ENCODE measurements around the gene ECI1. TPM values are rescaled to one million over a fixed set of nuclear protein-coding genes. Genes with fewer than 3 reads are reported as not detected.

ECI1 gene
- total RNA-seq, 3 donors from 2014 or later, result 45.4 to 66.2 (median 63.8) TPM

DNA sequence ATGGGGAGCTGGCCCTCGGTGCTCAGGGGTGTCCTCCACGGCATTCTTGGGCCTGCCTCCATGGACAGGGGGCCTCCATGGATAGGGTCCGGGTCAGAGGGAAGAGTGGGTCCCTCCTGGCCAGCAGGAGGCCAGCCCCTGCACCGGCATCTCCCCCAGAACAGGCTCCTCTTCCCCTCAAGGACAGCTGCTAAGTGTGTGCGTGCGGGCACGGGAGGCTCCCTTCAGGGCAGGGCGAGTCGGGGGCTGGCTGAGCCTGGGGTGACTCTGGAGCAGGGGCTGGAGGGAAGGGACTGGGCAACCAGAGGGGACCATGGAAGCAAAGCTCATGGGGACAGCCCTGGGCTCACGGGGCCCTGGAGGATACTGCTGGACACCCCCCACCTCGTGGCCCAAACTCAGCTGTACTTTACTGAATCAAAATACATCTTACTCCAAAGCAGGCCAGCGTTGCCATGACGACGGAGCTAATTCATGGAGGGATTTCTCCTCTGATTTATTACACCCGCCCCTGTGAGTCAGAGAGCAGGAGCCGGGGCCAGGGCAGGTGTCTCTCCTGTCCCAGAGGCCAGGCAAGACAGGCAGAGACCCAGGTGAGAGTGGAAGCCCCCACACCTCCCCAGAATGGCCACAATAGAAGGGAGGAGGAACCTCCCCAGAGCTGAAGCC lies 57.1 kb downstream of the ECI1 start:
- H3K4me1 ChIP-seq, result peaks cover 5 to 14% of the 10 kb centered on the region in 2 donors
- H3K27ac ChIP-seq, result no peak overlapping the region
- H3K27me3 ChIP-seq, result no peaks in the 10 kb centered on the region
- H3K4me3 ChIP-seq, result no peak overlapping the region
- TF ChIP-seq POLR2A (IDR thresholded peaks at IDR 0.05), result no peak
- TF ChIP-seq, protein P1, sequence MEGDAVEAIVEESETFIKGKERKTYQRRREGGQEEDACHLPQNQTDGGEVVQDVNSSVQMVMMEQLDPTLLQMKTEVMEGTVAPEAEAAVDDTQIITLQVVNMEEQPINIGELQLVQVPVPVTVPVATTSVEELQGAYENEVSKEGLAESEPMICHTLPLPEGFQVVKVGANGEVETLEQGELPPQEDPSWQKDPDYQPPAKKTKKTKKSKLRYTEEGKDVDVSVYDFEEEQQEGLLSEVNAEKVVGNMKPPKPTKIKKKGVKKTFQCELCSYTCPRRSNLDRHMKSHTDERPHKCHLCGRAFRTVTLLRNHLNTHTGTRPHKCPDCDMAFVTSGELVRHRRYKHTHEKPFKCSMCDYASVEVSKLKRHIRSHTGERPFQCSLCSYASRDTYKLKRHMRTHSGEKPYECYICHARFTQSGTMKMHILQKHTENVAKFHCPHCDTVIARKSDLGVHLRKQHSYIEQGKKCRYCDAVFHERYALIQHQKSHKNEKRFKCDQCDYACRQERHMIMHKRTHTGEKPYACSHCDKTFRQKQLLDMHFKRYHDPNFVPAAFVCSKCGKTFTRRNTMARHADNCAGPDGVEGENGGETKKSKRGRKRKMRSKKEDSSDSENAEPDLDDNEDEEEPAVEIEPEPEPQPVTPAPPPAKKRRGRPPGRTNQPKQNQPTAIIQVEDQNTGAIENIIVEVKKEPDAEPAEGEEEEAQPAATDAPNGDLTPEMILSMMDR (IDR thresholded peaks at IDR 0.05), result no peak
- no peak for TF ChIP-seq POLR2AphosphoS5 (IDR thresholded peaks at IDR 0.05)
- no peak for DNase-seq (ENCODE audit: low spot score in 2 of 2)
- no peaks in the 10 kb centered on the region for H3K9me3 ChIP-seq
- no peaks in the 10 kb centered on the region for H3K36me3 ChIP-seq
- intact Hi-C loops (cut with DNase I; ENCODE audit: low total_unique reads), result no loop called here

DNA sequence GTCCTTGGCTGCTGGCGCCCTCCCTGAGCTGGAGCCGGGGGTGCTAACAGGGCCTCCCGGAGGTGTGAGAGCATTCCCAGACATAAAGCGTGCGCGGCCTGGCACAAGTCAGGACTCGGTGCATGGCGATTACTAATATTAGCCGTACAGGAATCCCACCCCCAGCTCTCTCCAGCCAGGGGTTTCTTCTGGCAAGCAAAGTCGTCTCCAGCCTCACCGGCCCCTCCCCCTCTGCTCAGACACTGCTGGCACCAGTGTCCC lies 60.0 kb downstream of the ECI1 start:
- Histone ChIP-seq H3K4me1 (peaks cover 5 to 14% of the 10 kb centered on the region in 2 donors), H3K27me3 (no peaks in the 10 kb centered on the region), H3K36me3 (no peaks in the 10 kb centered on the region), H3K9me3 (no peaks in the 10 kb centered on the region), H3K27ac (no peak overlapping the region), H3K4me3 (no peak overlapping the region)
- TF ChIP-seq, protein P1 (IDR thresholded peaks at IDR 0.05), result no peak
- TF ChIP-seq POLR2AphosphoS5 (IDR thresholded peaks at IDR 0.05) (no peak), POLR2A (IDR thresholded peaks at IDR 0.05) (no peak)
- intact Hi-C loops (cut with DNase I; ENCODE audit: low total_unique reads), result no loop called here
- DNase-seq (ENCODE audit: low spot score in 2 of 2), result no peak

DNA sequence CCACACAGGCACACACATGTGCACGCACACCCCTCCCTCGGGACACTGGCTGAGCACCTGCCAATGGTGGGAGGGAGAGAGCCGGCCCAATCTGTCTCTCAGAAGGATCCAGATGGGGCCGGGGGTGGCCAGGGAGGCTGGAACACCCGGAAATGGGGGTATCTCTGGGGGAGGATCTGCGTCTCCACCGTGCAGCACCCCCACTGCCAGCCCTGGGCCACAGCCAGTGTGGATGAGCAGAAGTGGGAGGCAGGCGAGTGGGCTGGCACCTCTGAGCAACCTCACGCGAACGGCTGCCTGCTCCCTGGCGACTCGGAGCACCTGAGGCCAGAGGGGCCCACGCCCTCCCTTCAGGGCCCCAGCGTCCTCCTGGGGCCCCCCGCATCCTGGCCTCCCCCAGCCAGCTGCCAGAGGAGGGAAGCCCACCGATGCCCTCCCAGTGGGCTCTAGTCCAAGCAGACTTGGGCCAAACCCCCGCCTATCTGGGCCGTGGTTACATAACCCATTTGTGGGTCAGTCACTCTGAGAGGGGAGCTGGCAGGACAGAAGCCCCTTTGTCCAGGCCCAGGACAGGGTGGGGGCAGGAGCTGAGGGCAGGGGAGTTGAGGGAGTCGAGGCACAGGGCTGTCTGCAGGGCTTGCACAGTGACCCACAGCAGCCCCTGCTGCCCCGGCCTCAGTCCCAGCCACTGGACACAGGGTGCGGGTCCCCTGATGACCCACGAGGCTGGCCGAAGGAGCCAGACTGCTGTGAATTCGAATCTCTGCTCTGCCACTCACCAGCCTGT lies 60.5 kb downstream of the ECI1 start:
- DNase-seq (ENCODE audit: low spot score in 2 of 2), result no peak
- Histone ChIP-seq H3K9me3 (no peaks in the 10 kb centered on the region), H3K4me1 (peaks cover under 1 to 12% of the 10 kb centered on the region in 2 donors), H3K27me3 (no peaks in the 10 kb centered on the region), H3K27ac (no peak overlapping the region), H3K4me3 (no peak overlapping the region), H3K36me3 (no peaks in the 10 kb centered on the region)
- intact Hi-C loops (cut with DNase I; ENCODE audit: low total_unique reads), result no loop called here
- TF ChIP-seq, protein P1 (IDR thresholded peaks at IDR 0.05), result no peak
- no peak for TF ChIP-seq POLR2A (IDR thresholded peaks at IDR 0.05)
- TF ChIP-seq POLR2AphosphoS5 (IDR thresholded peaks at IDR 0.05), result no peak

DNA sequence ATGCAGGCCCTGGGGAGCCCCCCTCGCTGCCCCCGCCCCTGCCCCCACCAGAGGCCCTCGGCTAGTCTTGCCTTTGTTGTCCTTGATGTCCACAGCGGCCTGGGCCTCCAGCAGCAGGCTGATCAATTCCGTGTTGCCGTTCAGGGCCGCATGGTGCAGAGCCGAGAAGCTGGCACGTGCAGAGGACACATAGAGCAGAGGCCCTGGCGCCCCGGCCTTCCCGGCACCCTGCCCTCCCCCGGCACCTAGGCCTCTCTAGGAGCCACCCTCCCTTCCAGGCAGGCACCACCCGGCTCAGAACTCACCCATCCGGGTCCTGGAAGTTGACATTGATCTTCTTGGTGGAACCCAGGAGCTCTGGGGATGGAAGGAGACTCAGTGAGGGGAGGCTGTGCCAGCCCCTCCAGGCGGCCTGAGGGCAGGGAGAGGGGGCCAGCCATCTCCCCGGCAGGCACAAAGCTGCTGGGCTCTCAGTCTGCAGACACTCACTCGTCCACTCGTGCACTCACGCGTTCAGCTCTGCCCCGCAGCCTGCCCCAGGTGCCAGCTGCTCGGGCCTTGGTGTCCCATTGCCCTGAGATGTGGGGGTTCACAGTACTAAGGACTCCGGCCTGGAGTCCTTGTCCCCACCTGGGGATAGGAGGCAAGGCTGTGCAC lies 61.3 kb downstream of the ECI1 start:
- H3K4me3 ChIP-seq, result no peak overlapping the region
- H3K9me3 ChIP-seq, result no peaks in the 10 kb centered on the region
- H3K27ac ChIP-seq, result no peak overlapping the region
- H3K27me3 ChIP-seq, result no peaks in the 10 kb centered on the region
- no peak for TF ChIP-seq POLR2A (IDR thresholded peaks at IDR 0.05)
- TF ChIP-seq POLR2AphosphoS5 (IDR thresholded peaks at IDR 0.05), result no peak
- TF ChIP-seq, protein P1 (IDR thresholded peaks at IDR 0.05), result no peak
- H3K4me1 ChIP-seq, result peaks cover 0 to 5% of the 10 kb centered on the region in 2 donors
- H3K36me3 ChIP-seq, result no peaks in the 10 kb centered on the region
- DNase-seq (ENCODE audit: low spot score in 2 of 2), result no peak
- intact Hi-C loops (cut with DNase I; ENCODE audit: low total_unique reads), result no loop called here

Other genes starting within 250 kb of the ECI1 start
- gene ZNF598, start 241.8 kb downstream of the ECI1 start, total RNA-seq, result 10 to 100 TPM; 16.0 to 25.2 (median 22.2) TPM
- not detected for gene NPW, start 231.8 kb downstream of the ECI1 start, total RNA-seq
- gene NHERF2, start 224.7 kb downstream of the ECI1 start, total RNA-seq, result 10 to 100 TPM; 31.5 to 58.3 (median 38.9) TPM
- 10 to 100 TPM; 10.6 to 27.9 (median 16.1) TPM for gene NTHL1, start 203.8 kb downstream of the ECI1 start, total RNA-seq
- 10 to 100 TPM; 41.6 to 52.4 (median 48.9) TPM for gene TSC2, start 203.6 kb downstream of the ECI1 start, total RNA-seq
- gene PKD1, start 115.7 kb downstream of the ECI1 start, total RNA-seq, result 100 to 1,000 TPM in 2 of 3 donors, 10 to 100 TPM in 1; 74.2 to 110 (median 107) TPM
- 1 to 10 TPM in 2 of 3 donors, not detected in 1; 3.5 to 3.9 TPM for gene RAB26, start 103.0 kb downstream of the ECI1 start, total RNA-seq
- gene TRAF7, start 95.8 kb downstream of the ECI1 start, total RNA-seq, result 10 to 100 TPM; 28.4 to 35.4 (median 32.5) TPM
- under 1 TPM in 2 of 3 donors, not detected in 1; 0.33 to 0.44 TPM for gene CASKIN1, start 55.0 kb downstream of the ECI1 start, total RNA-seq
- 10 to 100 TPM; 42.7 to 48.1 (median 46.5) TPM for gene MLST8, start 46.1 kb downstream of the ECI1 start, total RNA-seq
- 1 to 10 TPM; 1.4 to 7.5 (median 5.9) TPM for gene BRICD5, start 40.7 kb downstream of the ECI1 start, total RNA-seq
- gene PGP, start 36.7 kb downstream of the ECI1 start, total RNA-seq, result 10 to 100 TPM in 2 of 3 donors, 1 to 10 TPM in 1; 9.1 to 14.7 (median 12.9) TPM
- 10 to 100 TPM; 19.0 to 40.2 (median 34.7) TPM for gene E4F1, start 28.0 kb downstream of the ECI1 start, total RNA-seq
- gene DNASE1L2, start 15.1 kb downstream of the ECI1 start, total RNA-seq, result under 1 TPM in 2 of 3 donors, not detected in 1; 0.59 to 0.66 TPM
- gene RNPS1, start 16.5 kb upstream of the ECI1 start, total RNA-seq, result 100 to 1,000 TPM in 1 of 3 donors, 10 to 100 TPM in 2; 93.1 to 107 (median 97.5) TPM
- gene ABCA3, start 89.1 kb upstream of the ECI1 start, total RNA-seq, result 1 to 10 TPM; 6.2 to 7.8 (median 6.3) TPM
- gene CCNF, start 177.9 kb upstream of the ECI1 start, total RNA-seq, result 1 to 10 TPM; 1.6 to 2.9 (median 2.7) TPM
- 1 to 10 TPM in 1 of 3 donors, under 1 TPM in 1, not detected in 1; 0.98 to 1.0 TPM for gene TEDC2, start 208.5 kb upstream of the ECI1 start, total RNA-seq
- not detected for gene NTN3, start 219.7 kb upstream of the ECI1 start, total RNA-seq
- gene TBC1D24, start 223.5 kb upstream of the ECI1 start, total RNA-seq, result 10 to 100 TPM in 2 of 3 donors, 1 to 10 TPM in 1; 8.8 to 22.0 (median 16.7) TPM